ENCODE measurements around the gene CKM. TPM values are rescaled to one million over a fixed set of nuclear protein-coding genes. Genes with fewer than 3 reads are reported as not detected.

The CKM gene
- total and polyA plus RNA-seq, 10 of the 15 experiments (the other 5 are each of a cell fraction or from before 2014, with no cell fraction given): 0.08 to 0.14 (median 0.13) TPM; not detected in 5

- no peak for TF ChIP-seq SMARCA5 (IDR thresholded peaks at IDR 0.05)
These were observed 7.4 kb downstream of the CKM start (continued) for GRCh38 chr19:45315304-45315703.

DNA sequence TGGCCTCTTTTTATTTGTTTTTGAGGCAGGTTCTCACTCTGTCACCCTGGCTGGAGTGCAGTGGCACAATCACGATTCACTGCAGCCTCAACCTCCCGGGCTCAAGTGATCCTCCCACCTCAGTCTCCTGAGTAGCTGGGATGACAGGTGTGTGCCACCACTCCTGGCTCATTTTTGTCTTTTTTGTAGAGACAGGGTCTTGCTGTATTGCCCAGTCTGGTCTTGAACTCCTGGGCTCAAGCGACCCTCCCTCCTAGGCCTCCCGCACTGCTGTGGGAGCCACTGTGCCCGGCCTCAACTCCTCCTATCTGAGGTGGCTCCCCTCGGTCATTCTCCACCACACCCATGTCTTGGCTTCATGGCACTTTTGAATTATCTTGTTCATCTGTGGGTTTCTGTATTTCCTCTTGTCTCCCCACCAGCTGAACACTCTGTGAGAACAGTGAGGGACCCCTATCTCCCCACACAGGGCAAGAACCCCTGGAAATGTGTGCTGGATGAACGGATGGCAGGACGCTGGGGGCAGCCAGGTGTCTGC is 7.9 kb downstream of the CKM start:
- TF ChIP-seq ATF2 (IDR thresholded peaks at IDR 0.05; ENCODE audit: low read length) (no peak), JUND (IDR thresholded peaks at IDR 0.05; ENCODE audit: low read depth, low read length) (no peak), ASH2L (IDR thresholded peaks at IDR 0.05; ENCODE audit: borderline replicate concordance, low read depth) (no peak), CHD2 (IDR thresholded peaks at IDR 0.05; ENCODE audit: borderline replicate concordance, low read depth, low read length) (no peak), ZBTB4 (CRISPR knock-in tag; IDR thresholded peaks at IDR 0.05) (no peak), POLR2AphosphoS2 (IDR thresholded peaks at IDR 0.05; ENCODE audit: low read depth, low read length) (no peak), IKZF1 (conservative IDR thresholded peaks at IDR 0.05) (no peak), EGR1 (IDR thresholded peaks at IDR 0.05; ENCODE audit: borderline replicate concordance in 1 of 2, low read depth in 2 of 2, low read length in 2 of 2) (no peak), EZH2 (IDR thresholded peaks at IDR 0.05; ENCODE audit: borderline replicate concordance, control insufficient read depth, low read depth, low read length) (no peak), NRF1 (conservative IDR thresholded peaks at IDR 0.05; ENCODE audit: low read depth, low read length) (no peak), PAX5 (IDR thresholded peaks at IDR 0.05; ENCODE audit: borderline replicate concordance, low read depth, low read length) (no peak), DPF2 (IDR thresholded peaks at IDR 0.05) (no peak), CEBPB (IDR thresholded peaks at IDR 0.05; ENCODE audit: borderline replicate concordance in 1 of 2, low read depth in 2 of 2, low read length in 2 of 2) (no peak), IRF4 (IDR thresholded peaks at IDR 0.05; ENCODE audit: low read depth, low read length) (no peak), USF2 (IDR thresholded peaks at IDR 0.05; ENCODE audit: borderline replicate concordance, low read depth, low read length) (no peak)
- TF ChIP-seq, protein P1, sequence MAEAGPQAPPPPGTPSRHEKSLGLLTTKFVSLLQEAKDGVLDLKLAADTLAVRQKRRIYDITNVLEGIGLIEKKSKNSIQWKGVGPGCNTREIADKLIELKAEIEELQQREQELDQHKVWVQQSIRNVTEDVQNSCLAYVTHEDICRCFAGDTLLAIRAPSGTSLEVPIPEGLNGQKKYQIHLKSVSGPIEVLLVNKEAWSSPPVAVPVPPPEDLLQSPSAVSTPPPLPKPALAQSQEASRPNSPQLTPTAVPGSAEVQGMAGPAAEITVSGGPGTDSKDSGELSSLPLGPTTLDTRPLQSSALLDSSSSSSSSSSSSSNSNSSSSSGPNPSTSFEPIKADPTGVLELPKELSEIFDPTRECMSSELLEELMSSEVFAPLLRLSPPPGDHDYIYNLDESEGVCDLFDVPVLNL (IDR thresholded peaks at IDR 0.05; ENCODE audit: low read depth, low read length): no peak
- Histone ChIP-seq H2AFZ (ENCODE audit: control insufficient read depth, low read depth, low read length) (no peak overlapping the region), H4K20me1 (ENCODE audit: control insufficient read depth, insufficient read depth) (no peaks in the 10 kb centered on the region), H3K36me3 (ENCODE audit: control insufficient read depth in 2 of 2, insufficient read depth in 2 of 2, low read length in 1 of 2) (no peaks in the 10 kb centered on the region), H3K27ac (ENCODE audit: control insufficient read depth, insufficient read depth) (no peak overlapping the region), H3K4me1 (ENCODE audit: control insufficient read depth, insufficient read depth, low read length) (no peaks in the 10 kb centered on the region), H3K27me3 (replicated peaks in 1 of 2; ENCODE audit: control insufficient read depth in 2 of 2, insufficient read depth in 2 of 2, low read length in 1 of 2) (no peaks in the 10 kb centered on the region; a peak in 1 of 4 replicates), H3K4me2 (ENCODE audit: control insufficient read depth, insufficient read depth) (no peak overlapping the region), H3K9me3 (replicated peaks; ENCODE audit: control insufficient read depth, insufficient read depth, low read length) (no peaks in the 10 kb centered on the region), H3K79me2 (ENCODE audit: control insufficient read depth, insufficient read depth, low read length) (no peaks in the 10 kb centered on the region), H3K4me3 (no peak overlapping the region), H3K9ac (ENCODE audit: control insufficient read depth, insufficient read depth, low read length) (no peak overlapping the region)
- ChIA-PET POLR2A (no interaction called here), SMC1A (ENCODE audit: uncharacterized antibody, unreplicated experiment) (no interaction called here), RAD21 (ENCODE audit: unreplicated experiment) (no interaction called here), CTCF (interaction anchor here (1.2 kb wide), 1 partner anchor 12 kb away, joined by 4 read pairs; no protein-coding TSS in a partner anchor)
- WGBS (ENCODE audit: insufficient coverage, insufficient replicate concordance, low lambda C conversion rate, missing lambda C conversion rate): 40% methylated on average over 8 of the region's 8 CpGs
- no TSS peak for BruUV-seq (replicated peaks)
- no peak for DNase-seq (ENCODE audit: low read depth, low spot score)
- intact Hi-C loops (cut with micrococcal nuclease; ENCODE audit: unreplicated experiment): no loop called here
- in situ Hi-C loops (cut with MboI): no loop called here
- ATAC-seq: no peak
- no peak for FAIRE-seq
